ENCODE results near the gene EOLA1.
"Not testable (repeated sequence)": the region's sequence is repeated elsewhere in the genome, so short reads cannot be mapped to it uniquely, and the experiment has no call there.

The EOLA1 gene

GRCh38 chrX:149541521-149542047 lies 772 bp downstream of the EOLA1 start:
- no peak for TF ChIP-seq CTCF (IDR thresholded peaks at IDR 0.05; ENCODE audit: unreplicated experiment in 3 of 3)

DNA sequence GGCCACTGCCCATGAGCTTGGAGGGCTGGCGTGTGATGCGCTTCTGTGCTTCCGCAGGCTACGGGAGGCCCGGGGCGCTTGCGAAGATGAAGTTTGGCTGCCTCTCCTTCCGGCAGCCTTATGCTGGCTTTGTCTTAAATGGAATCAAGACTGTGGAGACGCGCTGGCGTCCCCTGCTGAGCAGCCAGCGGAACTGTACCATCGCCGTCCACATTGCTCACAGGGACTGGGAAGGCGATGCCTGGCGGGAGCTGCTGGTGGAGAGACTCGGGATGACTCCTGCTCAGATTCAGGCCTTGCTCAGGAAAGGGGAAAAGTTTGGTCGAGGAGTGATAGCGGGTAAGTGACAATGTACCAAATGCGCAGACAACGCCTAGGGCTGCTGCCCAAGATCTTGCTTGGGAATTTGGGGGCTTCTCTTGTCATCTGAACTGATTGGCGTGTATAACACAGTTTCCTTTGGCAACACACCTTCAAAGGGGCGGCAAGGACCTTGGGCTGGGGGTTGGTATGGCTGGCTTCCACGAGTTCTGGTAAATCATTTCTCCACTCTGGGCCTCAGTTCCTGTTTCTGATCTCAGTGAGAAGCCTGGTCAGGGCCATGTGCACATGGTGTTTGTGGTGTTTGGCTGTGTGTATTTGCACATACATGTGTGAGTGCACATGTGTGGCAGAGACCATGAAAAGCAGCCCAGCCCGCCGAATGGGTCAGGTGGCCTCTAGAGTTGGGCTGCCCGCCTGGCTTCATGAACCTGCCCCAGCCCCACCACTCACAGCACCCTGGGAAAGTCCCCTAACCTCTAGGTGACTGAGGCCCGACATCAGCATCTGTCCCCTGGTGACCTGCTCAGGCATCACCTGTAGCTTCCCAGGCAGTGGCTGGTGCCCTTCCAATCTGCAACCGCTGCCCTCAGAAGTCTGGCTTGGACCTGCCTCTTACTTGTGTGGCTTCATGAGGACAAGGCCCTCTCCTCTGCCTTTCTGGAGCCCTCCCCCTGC lies 5.0 kb downstream of the EOLA1 start:
- not testable (repeated sequence) for H3K27ac Mint-ChIP-seq; H3K4me3 Mint-ChIP-seq; H3K4me1 Mint-ChIP-seq; H3K36me3 Mint-ChIP-seq (ENCODE audit: low read depth); H3K9me3 Mint-ChIP-seq; H3K27me3 Mint-ChIP-seq (ENCODE audit: low read depth)
- peak in 1 of 3 experiments; percentile 9 for TF ChIP-seq CTCF (IDR thresholded peaks at IDR 0.05; ENCODE audit: unreplicated experiment in 3 of 3)

More at GRCh38 chrX:149541521-149542047, 772 bp downstream of the EOLA1 start:
- Mint-ChIP-seq H3K36me3 (ENCODE audit: low read depth) (no peaks in the 10 kb centered on the region), H3K9me3 (peaks cover 2% of the 10 kb centered on the region), H3K4me1 (no peaks in the 10 kb centered on the region), H3K27ac (peak overlapping the region; percentile 38 to 99 (median 95)), H3K4me3 (peak overlapping the region; percentile 91 to 94 (median 92)), H3K27me3 (ENCODE audit: low read depth) (no peaks in the 10 kb centered on the region)

- not testable (repeated sequence) for H3K27me3 Mint-ChIP-seq (ENCODE audit: low read depth); H3K4me3 Mint-ChIP-seq; H3K4me1 Mint-ChIP-seq; H3K9me3 Mint-ChIP-seq; H3K27ac Mint-ChIP-seq; H3K36me3 Mint-ChIP-seq (ENCODE audit: low read depth)
These were observed 6.2 kb downstream of the EOLA1 start for GRCh38 chrX:149546962-149547361.

GRCh38 chrX:149547782-149548181 lies 7.0 kb downstream of the EOLA1 start:
- H3K4me3 Mint-ChIP-seq; H3K27me3 Mint-ChIP-seq (ENCODE audit: low read depth); H3K9me3 Mint-ChIP-seq; H3K36me3 Mint-ChIP-seq (ENCODE audit: low read depth); H3K4me1 Mint-ChIP-seq; H3K27ac Mint-ChIP-seq: not testable (repeated sequence)

- H3K27ac Mint-ChIP-seq; H3K36me3 Mint-ChIP-seq (ENCODE audit: low read depth); H3K4me3 Mint-ChIP-seq; H3K27me3 Mint-ChIP-seq (ENCODE audit: low read depth); H3K9me3 Mint-ChIP-seq; H3K4me1 Mint-ChIP-seq: not testable (repeated sequence)
These were observed 8.9 kb downstream of the EOLA1 start, which contains the start of gene HSFX3 for GRCh38 chrX:149549701-149550100. Gene HSFX3, minus strand, starts transcription at chrX:149549924. Its CDS starts 72 bp downstream, at chrX:149549852.

DNA sequence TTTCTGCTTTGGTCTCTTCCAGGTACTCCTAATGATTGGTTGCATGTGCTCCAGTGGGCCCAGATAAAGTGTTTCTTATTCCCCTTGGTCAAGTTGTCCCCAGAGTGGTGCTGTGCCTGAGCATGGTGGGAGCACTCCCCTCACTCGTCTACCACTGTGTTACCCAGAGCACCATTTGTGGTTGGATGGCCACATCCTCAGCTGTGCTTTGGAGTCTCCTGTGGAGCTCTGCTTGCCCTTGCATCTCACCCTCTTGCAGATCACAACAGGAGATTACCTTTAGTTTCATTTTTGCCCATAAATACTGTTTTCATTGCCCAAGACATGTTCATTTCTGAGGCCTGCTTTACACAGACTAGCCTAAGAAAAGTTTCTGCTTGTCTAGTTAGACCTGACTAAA lies 9.6 kb downstream of the EOLA1 start:
- H3K4me3 Mint-ChIP-seq; H3K4me1 Mint-ChIP-seq; H3K36me3 Mint-ChIP-seq (ENCODE audit: low read depth); H3K27me3 Mint-ChIP-seq (ENCODE audit: low read depth); H3K27ac Mint-ChIP-seq; H3K9me3 Mint-ChIP-seq: not testable (repeated sequence)

DNA sequence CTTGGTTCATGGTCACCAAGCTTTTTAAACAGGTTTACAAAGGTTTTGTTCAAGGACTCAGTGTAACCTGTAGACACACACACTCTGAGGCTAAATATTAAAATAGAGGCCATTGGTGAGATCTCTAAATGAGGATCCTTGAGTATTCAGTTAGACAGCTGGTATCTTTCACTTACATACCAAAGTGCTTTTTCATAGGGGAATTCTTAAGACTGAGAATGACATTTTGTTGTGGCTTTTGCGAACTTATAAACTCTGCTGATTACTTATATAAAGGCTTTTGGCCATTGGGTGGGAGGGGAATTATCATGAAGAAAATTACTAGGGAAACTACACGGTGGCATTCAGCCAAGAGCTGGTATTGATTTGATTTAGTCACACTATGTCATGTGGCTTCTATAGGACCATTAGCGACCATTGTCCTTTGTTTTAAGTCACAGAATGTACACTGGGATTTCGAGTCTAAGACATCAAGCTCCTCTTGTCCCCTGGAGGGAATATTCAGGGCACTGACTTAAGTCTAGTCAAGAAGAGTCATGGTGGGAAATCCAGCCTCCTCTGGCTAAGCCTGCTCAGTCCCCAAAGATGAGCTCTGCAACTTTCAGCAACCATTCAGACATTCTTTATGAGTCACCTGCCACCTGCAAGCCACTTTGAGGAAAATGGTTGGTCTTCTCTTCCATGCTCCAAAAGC lies 10.6 kb downstream of the EOLA1 start:
- H3K4me3 Mint-ChIP-seq; H3K27ac Mint-ChIP-seq; H3K27me3 Mint-ChIP-seq (ENCODE audit: low read depth); H3K9me3 Mint-ChIP-seq; H3K36me3 Mint-ChIP-seq (ENCODE audit: low read depth); H3K4me1 Mint-ChIP-seq: not testable (repeated sequence)

- not testable (repeated sequence) for H3K36me3 Mint-ChIP-seq (ENCODE audit: low read depth); H3K4me3 Mint-ChIP-seq; H3K4me1 Mint-ChIP-seq; H3K9me3 Mint-ChIP-seq; H3K27ac Mint-ChIP-seq; H3K27me3 Mint-ChIP-seq (ENCODE audit: low read depth)
These were observed 11.1 kb downstream of the EOLA1 start for GRCh38 chrX:149551939-149552248.

DNA sequence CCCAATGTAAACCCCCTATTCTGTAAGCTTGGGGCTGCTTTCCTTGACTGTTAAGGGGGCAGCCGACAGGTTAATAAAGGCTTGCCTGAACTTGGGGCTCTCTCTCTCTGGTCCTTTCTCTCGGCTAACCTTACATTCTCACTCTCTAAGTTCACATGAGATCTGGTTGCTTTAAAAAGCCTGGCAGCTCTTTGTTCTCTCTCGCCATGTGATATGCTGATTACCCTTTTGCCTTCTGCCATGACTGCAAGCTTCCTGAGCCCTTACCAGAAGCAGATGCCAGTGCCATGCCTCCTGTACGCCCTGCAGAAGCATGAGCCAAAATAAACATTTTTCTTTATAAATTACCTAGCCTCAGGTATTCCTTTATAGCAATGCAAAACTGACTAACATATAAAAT lies 14.4 kb downstream of the EOLA1 start:
- not testable (repeated sequence) for H3K9me3 Mint-ChIP-seq; H3K4me1 Mint-ChIP-seq; H3K27me3 Mint-ChIP-seq (ENCODE audit: low read depth); H3K36me3 Mint-ChIP-seq (ENCODE audit: low read depth); H3K27ac Mint-ChIP-seq; H3K4me3 Mint-ChIP-seq

Measured in nephron (organoid).